Endodermal cell (in vitro differentiated cells): Measurements from ENCODE around the gene C5orf58. TPM values are rescaled to one million over a fixed set of nuclear protein-coding genes. Genes with fewer than 3 reads are reported as not detected.

Experiments
- DNase-seq: peaks from one replicate; pipeline ENCODE4 v3.0.0-alpha.2; 2017
- H3K27ac ChIP-seq: 2 replicates; pipeline ENCODE4 v1.5.1; 2013; ENCODE audit warnings: mild to moderate bottlenecking, low read depth, low read length, moderate library complexity
- H3K27me3 ChIP-seq: 2 replicates; pipeline ENCODE4 v1.6.1; 2013; ENCODE audit warnings: mild to moderate bottlenecking, low read length, moderate library complexity; ENCODE audit not compliant: insufficient read depth, control insufficient read depth, poor library complexity, severe bottlenecking
- H3K36me3 ChIP-seq: 2 replicates; pipeline ENCODE4 v1.7.0; 2013; ENCODE audit warnings: mild to moderate bottlenecking, low read length, moderate library complexity; ENCODE audit not compliant: control insufficient read depth, insufficient read depth
- H3K4me1 ChIP-seq: one replicate; pipeline ENCODE4 v1.7.0; 2013; ENCODE audit warnings: low read length; ENCODE audit not compliant: control insufficient read depth, insufficient read depth
- H3K4me3 ChIP-seq: 2 replicates; pipeline ENCODE4 v1.5.1; 2013; ENCODE audit warnings: mild to moderate bottlenecking, low read length, moderate library complexity
- H3K9ac ChIP-seq: 2 replicates; pipeline ENCODE4 v1.6.1; 2013; ENCODE audit warnings: mild to moderate bottlenecking, low read length, moderate library complexity; ENCODE audit not compliant: poor library complexity, severe bottlenecking; ENCODE audit errors: extremely low read depth
- H3K9me3 ChIP-seq: 2 replicates; pipeline ENCODE4 v1.6.1; 2013; ENCODE audit warnings: mild to moderate bottlenecking, low read length, moderate library complexity; ENCODE audit not compliant: control insufficient read depth
- H3K27ac Mint-ChIP-seq: 2 replicates; pipeline ENCODE4 v1.8.0; 2020; ENCODE audit warnings: mixed read lengths
- H3K27me3 Mint-ChIP-seq: 2 replicates; pipeline ENCODE4 v1.8.0; 2021; ENCODE audit warnings: mild to moderate bottlenecking, mixed read lengths; ENCODE audit not compliant: insufficient read depth
- H3K36me3 Mint-ChIP-seq: 2 replicates; pipeline ENCODE4 v1.8.0; 2020; ENCODE audit warnings: low read depth, mixed read lengths
- H3K4me1 Mint-ChIP-seq: 2 replicates; pipeline ENCODE4 v1.8.0; 2020; ENCODE audit warnings: mixed read lengths
- H3K4me3 Mint-ChIP-seq: 2 replicates; pipeline ENCODE4 v1.8.0; 2020; ENCODE audit warnings: mild to moderate bottlenecking, moderate library complexity, mixed read lengths
- H3K9me3 Mint-ChIP-seq: 2 replicates; pipeline ENCODE4 v1.8.0; 2020; ENCODE audit warnings: mild to moderate bottlenecking, mixed read lengths
- WGBS, 2 experiments: methylation state at CpG; one replicate each; pipeline versions ENCODE4 v1.1.5 to v1.1.7; 2013; ENCODE audit warnings: missing lambda C conversion rate in 2 of 2, mixed read lengths in 1 of 2; ENCODE audit not compliant: insufficient coverage in 1 of 2, insufficient read length in 1 of 2; 5-methylcytosine and 5-hydroxymethylcytosine counted together
- total RNA-seq, 2 donors: library from RNA; stranded (reverse); fragmentation: NEBNext Ultra II Directional in 1 of 2; extraction: Animal tissue kit (Norgen Biotek cat#: 25700) in 1 of 2; gene quantifications; 2 replicates in 1 of 2; 3 replicates in 1 of 2; pipeline ENCODE4 v1.2.1, GENCODE V29; 2021
- TF ChIP-seq, protein P1 (sequence below): fragments of 200-600 bp; sonication (generic); conservative IDR thresholded peaks from 2 replicates; pipeline ENCODE4 v1.5.0; 2021; ENCODE audit warnings: antibody characterized with exemption, mild to moderate bottlenecking

Gene C5orf58
- total RNA-seq, 2 donors from 2014 or later, result 0.95 TPM; not detected in 1

DNA sequence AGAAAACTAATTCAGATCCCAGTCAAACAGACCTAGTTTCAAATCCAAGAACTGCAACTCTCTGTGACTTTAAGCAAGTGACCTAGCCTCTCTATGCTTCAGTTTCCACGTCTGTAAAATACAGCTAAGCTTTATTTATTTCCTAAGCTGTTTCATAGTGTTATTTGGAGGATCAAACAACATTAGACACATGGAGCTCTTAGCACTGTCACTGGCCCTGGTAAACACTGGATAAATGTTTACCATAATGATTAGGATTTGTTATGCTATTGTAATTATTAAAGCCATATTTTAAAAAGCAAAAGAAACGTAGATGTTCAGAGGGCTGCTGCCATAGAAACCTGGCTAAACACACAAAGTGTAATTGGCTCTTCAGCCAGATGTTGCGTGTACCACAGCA is 26.6 kb upstream of the C5orf58 start:
- Histone ChIP-seq H3K4me3 (no peak overlapping the region), H3K4me1 (peaks cover 4% of the 10 kb centered on the region), H3K27me3 (no peaks in the 10 kb centered on the region), H3K36me3 (no peaks in the 10 kb centered on the region), H3K9ac (no peak overlapping the region), H3K27ac (no peak overlapping the region), H3K9me3 (peaks cover 6% of the 10 kb centered on the region)
- WGBS, 2 experiments, result 85 to 92% methylated on average over 3 of the region's 3 CpGs
- DNase-seq, result no peak
- peaks cover 6% of the 10 kb centered on the region for H3K27me3 Mint-ChIP-seq
- H3K4me3 Mint-ChIP-seq, result no peak overlapping the region
- TF ChIP-seq, protein P1, sequence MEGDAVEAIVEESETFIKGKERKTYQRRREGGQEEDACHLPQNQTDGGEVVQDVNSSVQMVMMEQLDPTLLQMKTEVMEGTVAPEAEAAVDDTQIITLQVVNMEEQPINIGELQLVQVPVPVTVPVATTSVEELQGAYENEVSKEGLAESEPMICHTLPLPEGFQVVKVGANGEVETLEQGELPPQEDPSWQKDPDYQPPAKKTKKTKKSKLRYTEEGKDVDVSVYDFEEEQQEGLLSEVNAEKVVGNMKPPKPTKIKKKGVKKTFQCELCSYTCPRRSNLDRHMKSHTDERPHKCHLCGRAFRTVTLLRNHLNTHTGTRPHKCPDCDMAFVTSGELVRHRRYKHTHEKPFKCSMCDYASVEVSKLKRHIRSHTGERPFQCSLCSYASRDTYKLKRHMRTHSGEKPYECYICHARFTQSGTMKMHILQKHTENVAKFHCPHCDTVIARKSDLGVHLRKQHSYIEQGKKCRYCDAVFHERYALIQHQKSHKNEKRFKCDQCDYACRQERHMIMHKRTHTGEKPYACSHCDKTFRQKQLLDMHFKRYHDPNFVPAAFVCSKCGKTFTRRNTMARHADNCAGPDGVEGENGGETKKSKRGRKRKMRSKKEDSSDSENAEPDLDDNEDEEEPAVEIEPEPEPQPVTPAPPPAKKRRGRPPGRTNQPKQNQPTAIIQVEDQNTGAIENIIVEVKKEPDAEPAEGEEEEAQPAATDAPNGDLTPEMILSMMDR, result no peak
- H3K36me3 Mint-ChIP-seq, result no peaks in the 10 kb centered on the region
- peaks cover 12% of the 10 kb centered on the region for H3K4me1 Mint-ChIP-seq
- H3K27ac Mint-ChIP-seq, result no peak overlapping the region
- H3K9me3 Mint-ChIP-seq, result peaks cover 6% of the 10 kb centered on the region

DNA sequence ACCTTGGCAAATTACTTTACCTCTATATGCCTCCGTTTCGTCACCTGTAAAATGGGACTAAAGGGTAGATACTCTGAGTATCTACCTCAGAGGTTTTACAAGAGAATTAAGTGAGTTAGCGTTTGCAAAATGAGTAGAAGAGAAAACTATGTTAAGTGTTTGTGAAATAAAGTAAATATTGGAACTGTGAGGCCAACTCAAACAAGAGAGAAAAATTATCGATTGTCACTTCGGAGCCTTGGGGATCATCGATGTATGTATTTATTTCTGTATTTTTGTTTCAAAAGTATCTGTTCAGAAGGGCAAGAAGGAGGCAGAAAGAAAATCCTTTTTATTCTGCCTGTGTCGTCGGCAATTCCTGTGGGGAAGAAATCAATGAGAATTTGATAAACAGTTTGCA is 25.8 kb upstream of the C5orf58 start:
- Mint-ChIP-seq H3K27me3 (peaks cover 6% of the 10 kb centered on the region), H3K27ac (no peak overlapping the region), H3K36me3 (no peaks in the 10 kb centered on the region), H3K4me1 (peaks cover 9% of the 10 kb centered on the region), H3K4me3 (no peak overlapping the region), H3K9me3 (peaks cover 6% of the 10 kb centered on the region)
- H3K36me3 ChIP-seq, result no peaks in the 10 kb centered on the region
- H3K4me3 ChIP-seq, result no peak overlapping the region
- H3K9me3 ChIP-seq, result peaks cover 6% of the 10 kb centered on the region
- WGBS, 2 experiments, result 95 to 97% methylated on average over 4 to 8 of the region's 8 CpGs
- no peak for DNase-seq
- no peak overlapping the region for H3K27ac ChIP-seq
- H3K9ac ChIP-seq, result no peak overlapping the region
- no peaks in the 10 kb centered on the region for H3K4me1 ChIP-seq
- no peaks in the 10 kb centered on the region for H3K27me3 ChIP-seq
- TF ChIP-seq, protein P1, result no peak

DNA sequence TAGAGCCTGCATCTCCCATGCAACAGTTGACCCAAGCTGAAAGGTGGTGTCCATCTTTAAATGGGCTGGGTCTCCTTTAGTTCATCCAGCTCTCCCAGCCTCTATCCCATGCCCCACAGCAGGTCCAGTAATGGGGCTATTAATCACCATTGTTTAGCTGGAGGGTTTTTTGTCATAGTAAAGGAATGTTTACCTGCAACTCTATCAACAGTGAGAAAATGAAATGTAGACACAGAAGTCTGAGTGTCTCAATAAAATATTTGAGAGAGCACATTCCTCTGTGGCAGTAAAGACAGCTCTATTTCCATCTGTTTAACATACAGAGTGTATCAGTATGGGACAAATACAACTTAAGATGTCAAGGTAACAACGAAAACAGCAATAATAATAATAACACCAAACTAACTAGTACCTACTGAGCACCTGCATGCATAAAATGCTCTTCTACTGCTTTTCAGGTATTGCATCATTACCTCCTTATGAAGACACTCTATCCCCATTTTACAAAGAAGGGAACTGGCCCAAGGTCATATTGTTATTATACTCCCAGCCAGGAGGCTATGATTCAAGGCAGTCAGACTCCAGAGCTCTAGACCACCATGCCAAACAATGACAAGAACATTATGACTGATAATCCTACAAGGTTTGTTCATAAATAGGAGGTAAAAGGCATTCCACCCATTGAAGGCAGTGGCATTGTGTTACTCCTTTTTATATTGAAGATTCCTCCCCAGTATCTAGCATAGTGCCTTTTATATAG is 21.0 kb upstream of the C5orf58 start:
- H3K36me3 ChIP-seq, result no peaks in the 10 kb centered on the region
- peaks cover 4% of the 10 kb centered on the region for H3K4me1 Mint-ChIP-seq
- H3K27ac Mint-ChIP-seq, result no peak overlapping the region
- no peaks in the 10 kb centered on the region for H3K36me3 Mint-ChIP-seq
- H3K4me3 Mint-ChIP-seq, result no peak overlapping the region
- H3K9ac ChIP-seq, result no peak overlapping the region
- no peak overlapping the region for H3K27ac ChIP-seq
- no peak for DNase-seq
- H3K4me3 ChIP-seq, result no peak overlapping the region
- H3K9me3 ChIP-seq, result peaks cover 6% of the 10 kb centered on the region
- H3K4me1 ChIP-seq, result no peaks in the 10 kb centered on the region
- H3K27me3 Mint-ChIP-seq, result peaks cover 4% of the 10 kb centered on the region
- H3K27me3 ChIP-seq, result no peaks in the 10 kb centered on the region
- TF ChIP-seq, protein P1, result no peak
- WGBS, 2 experiments, result 96% methylated on average over 1 of the region's 1 CpG; no CpG with 5 or more reads in 1 of the 2 experiments
- H3K9me3 Mint-ChIP-seq, result peaks cover 9% of the 10 kb centered on the region
